ENCODE measurements around the gene NUCKS1. TPM values are rescaled to one million over a fixed set of nuclear protein-coding genes. Genes with fewer than 3 reads are reported as not detected.
A peak's percentile ranks its signal among the peaks of the same experiment; 100 is the strongest.

The NUCKS1 gene
- total RNA-seq, 1 experiment from 2014 or later: 205 TPM

DNA sequence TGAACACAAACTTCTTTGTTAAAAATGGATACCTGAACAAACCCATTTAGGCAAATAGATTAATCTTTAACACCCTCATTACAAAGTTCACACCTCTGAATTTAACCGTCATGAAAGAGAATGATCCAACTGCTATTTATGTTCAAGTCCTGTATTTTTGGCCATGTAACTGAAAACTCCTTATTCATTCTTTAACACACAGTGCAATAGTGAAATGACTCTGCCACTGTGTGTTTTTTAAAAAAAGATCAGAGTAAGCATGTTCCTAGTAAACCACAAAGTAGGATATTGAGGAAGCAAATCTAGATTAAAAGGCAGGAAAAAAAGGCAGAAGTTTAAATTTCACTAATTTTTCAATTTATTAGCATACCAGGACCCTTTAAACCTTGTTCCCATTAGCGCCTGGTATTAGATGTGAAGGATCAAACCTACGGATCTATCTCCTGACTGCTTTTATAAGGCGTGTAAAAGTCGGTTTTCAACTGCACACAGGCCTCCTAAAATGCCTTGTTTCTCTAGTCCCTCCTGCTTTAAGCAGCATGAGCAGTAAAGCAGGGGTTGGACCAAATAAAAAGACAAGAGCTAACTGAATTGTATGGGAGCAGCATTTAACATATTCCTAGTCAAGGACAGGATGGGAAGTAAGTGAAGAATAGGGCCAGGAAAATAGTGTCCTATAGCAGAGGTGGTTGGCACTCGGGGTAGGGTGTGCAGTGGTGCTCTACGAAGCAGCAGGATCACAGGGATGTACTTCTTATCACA, 33.4 kb downstream of the NUCKS1 start:
- Histone ChIP-seq H3K36me3 (ENCODE audit: control insufficient read depth, insufficient read depth, low read length) (no peaks in the 10 kb centered on the region; the same call in 1 of the 2 replicates), H3K4me3 (ENCODE audit: low read depth, low read length) (no peak overlapping the region), H3K9me3 (no peaks in the 10 kb centered on the region), H3K27me3 (replicated peaks; ENCODE audit: control insufficient read depth, insufficient read depth, low read length) (no peaks in the 10 kb centered on the region), H3K4me1 (no peaks in the 10 kb centered on the region)
- Mint-ChIP-seq H3K4me1 (ENCODE audit: low read depth, unreplicated experiment) (no peaks in the 10 kb centered on the region), H3K36me3 (ENCODE audit: insufficient read depth, unreplicated experiment) (peaks cover 70% of the 10 kb centered on the region), H3K27ac (ENCODE audit: unreplicated experiment) (no peak overlapping the region), H3K9me3 (ENCODE audit: unreplicated experiment) (no peaks in the 10 kb centered on the region), H3K27me3 (ENCODE audit: insufficient read depth, unreplicated experiment) (no peaks in the 10 kb centered on the region), H3K4me3 (ENCODE audit: unreplicated experiment) (no peak overlapping the region)
- no TSS peak for BruUV-seq (replicated peaks)
- ChIA-PET POLR2A (no interaction called here), CTCF (interaction anchor here (0.6 kb wide), 1 partner anchor 59 kb away, joined by 5 read pairs; no protein-coding TSS in a partner anchor)
- intact Hi-C loops (cut with micrococcal nuclease; ENCODE audit: unreplicated experiment): no loop called here
- no peak for DNase-seq
- no peak for TF ChIP-seq CTCF (IDR thresholded peaks at IDR 0.05; ENCODE audit: insufficient read depth in 1 of 2, low read depth in 1 of 2, low read length in 1 of 2, severe bottlenecking in 1 of 2, unreplicated experiment in 1 of 2)

- Histone ChIP-seq H3K9me3 (no peaks in the 10 kb centered on the region), H3K4me3 (ENCODE audit: low read depth, low read length) (no peak overlapping the region), H3K27me3 (replicated peaks; ENCODE audit: control insufficient read depth, insufficient read depth, low read length) (no peaks in the 10 kb centered on the region), H3K4me1 (no peaks in the 10 kb centered on the region), H3K36me3 (ENCODE audit: control insufficient read depth, insufficient read depth, low read length) (no peaks in the 10 kb centered on the region; the same call in 1 of the 2 replicates)
- POLR2A ChIA-PET: no interaction called here
- H3K9me3 Mint-ChIP-seq (ENCODE audit: unreplicated experiment): no peaks in the 10 kb centered on the region
- H3K27ac Mint-ChIP-seq (ENCODE audit: unreplicated experiment): peak overlapping the region; percentile 8
- no peak for DNase-seq
- CTCF ChIA-PET: no interaction called here
- BruUV-seq (replicated peaks): no TSS peak
- intact Hi-C loops (cut with micrococcal nuclease; ENCODE audit: unreplicated experiment): no loop called here
- peaks cover 3% of the 10 kb centered on the region for H3K4me1 Mint-ChIP-seq (ENCODE audit: low read depth, unreplicated experiment)
- no peak for TF ChIP-seq CTCF (IDR thresholded peaks at IDR 0.05; ENCODE audit: insufficient read depth in 1 of 2, low read depth in 1 of 2, low read length in 1 of 2, severe bottlenecking in 1 of 2, unreplicated experiment in 1 of 2)
- H3K27me3 Mint-ChIP-seq (ENCODE audit: insufficient read depth, unreplicated experiment): no peaks in the 10 kb centered on the region
- peaks cover 61% of the 10 kb centered on the region for H3K36me3 Mint-ChIP-seq (ENCODE audit: insufficient read depth, unreplicated experiment)
- H3K4me3 Mint-ChIP-seq (ENCODE audit: unreplicated experiment): no peak overlapping the region
These were observed 34.4 kb downstream of the NUCKS1 start for GRCh38 chr1:205715628-205716027.

DNA sequence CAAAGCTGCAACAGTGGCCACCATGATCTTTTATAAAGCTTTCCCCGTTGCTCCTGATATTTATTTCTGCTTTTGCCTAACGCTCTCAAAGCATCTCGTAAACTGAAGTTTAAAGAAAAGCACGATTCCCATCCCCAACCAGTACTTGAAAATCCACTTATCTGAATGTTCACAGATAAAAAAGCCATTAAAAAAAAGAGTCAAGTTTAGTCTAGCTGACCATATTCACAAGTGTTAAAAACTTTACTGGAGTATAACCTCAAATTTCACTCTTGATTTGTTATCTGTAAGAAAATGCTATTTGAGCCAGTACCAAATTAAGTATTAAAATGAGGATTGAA, 35.1 kb downstream of the NUCKS1 start:
- Mint-ChIP-seq H3K4me3 (ENCODE audit: unreplicated experiment) (no peak overlapping the region), H3K27ac (ENCODE audit: unreplicated experiment) (peak overlapping the region; percentile 8), H3K27me3 (ENCODE audit: insufficient read depth, unreplicated experiment) (no peaks in the 10 kb centered on the region), H3K36me3 (ENCODE audit: insufficient read depth, unreplicated experiment) (peaks cover 56% of the 10 kb centered on the region), H3K4me1 (ENCODE audit: low read depth, unreplicated experiment) (peaks cover 5% of the 10 kb centered on the region), H3K9me3 (ENCODE audit: unreplicated experiment) (no peaks in the 10 kb centered on the region)
- ChIA-PET CTCF (interaction anchor here (2.5 kb wide), 1 partner anchor 56 kb away, joined by 16 read pairs; no protein-coding TSS in a partner anchor), POLR2A (no interaction called here)
- Histone ChIP-seq H3K36me3 (ENCODE audit: control insufficient read depth, insufficient read depth, low read length) (no peaks in the 10 kb centered on the region; the same call in 1 of the 2 replicates), H3K4me1 (no peaks in the 10 kb centered on the region), H3K4me3 (ENCODE audit: low read depth, low read length) (no peak overlapping the region), H3K9me3 (no peaks in the 10 kb centered on the region), H3K27me3 (replicated peaks; ENCODE audit: control insufficient read depth, insufficient read depth, low read length) (no peaks in the 10 kb centered on the region)
- no peak for TF ChIP-seq CTCF (IDR thresholded peaks at IDR 0.05; ENCODE audit: insufficient read depth in 1 of 2, low read depth in 1 of 2, low read length in 1 of 2, severe bottlenecking in 1 of 2, unreplicated experiment in 1 of 2)
- BruUV-seq (replicated peaks): no TSS peak
- DNase-seq: no peak
- intact Hi-C loops (cut with micrococcal nuclease; ENCODE audit: unreplicated experiment): no loop called here
